ENCODE measurements around the gene MYT1.

DNA sequence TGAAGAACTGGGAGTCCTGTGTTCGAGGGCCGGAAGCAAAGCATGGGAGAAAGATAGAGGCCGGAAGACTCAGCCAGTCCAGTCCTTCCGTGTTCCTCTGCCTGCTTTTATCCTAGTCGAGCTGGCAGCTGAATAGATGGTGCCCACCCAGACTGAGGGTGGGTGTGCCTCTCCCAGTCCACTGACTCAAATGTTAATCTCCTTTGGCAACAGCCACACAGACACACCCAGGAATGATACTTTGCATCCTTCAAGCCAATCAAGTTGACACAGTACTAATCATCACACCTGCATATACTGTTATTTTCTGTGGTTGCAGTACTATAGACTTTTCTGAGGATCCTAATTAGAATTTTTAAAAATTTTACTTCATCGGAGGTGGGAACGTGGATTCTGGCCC, 112.6 kb downstream of the MYT1 start:
- TF ChIP-seq ZNF274 (IDR thresholded peaks at IDR 0.05; ENCODE audit: low read depth, low read length) = no peak
- TF ChIP-seq YY1 (IDR thresholded peaks at IDR 0.05; ENCODE audit: insufficient read depth, insufficient read length) = no peak
- TF ChIP-seq SUZ12 (IDR thresholded peaks at IDR 0.05; ENCODE audit: extremely low read depth, insufficient read depth, insufficient read length) = no peak
